ENCODE measurements around the gene TNIP1.

Gene TNIP1

DNA sequence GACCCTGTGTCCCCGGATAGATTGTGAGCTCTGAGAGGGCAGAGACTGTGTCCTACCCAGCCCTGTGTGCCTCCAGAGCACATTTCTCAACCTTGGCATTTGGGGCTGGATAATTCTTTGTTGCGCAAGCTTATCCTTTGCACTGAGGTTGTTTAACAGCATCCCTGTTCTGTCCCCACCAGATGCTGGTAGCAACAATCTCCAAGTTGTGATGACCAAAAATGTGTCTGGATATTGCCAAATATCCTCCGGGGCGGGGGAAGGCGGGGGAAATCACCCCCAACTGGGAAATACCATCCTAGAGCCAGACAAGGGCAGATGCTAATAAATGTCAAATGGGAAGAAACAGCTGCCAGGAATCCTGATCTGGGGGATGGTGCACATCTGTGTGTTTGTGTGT, 24.0 kb upstream of the TNIP1 start:
- DNase-seq, result no peak

DNA sequence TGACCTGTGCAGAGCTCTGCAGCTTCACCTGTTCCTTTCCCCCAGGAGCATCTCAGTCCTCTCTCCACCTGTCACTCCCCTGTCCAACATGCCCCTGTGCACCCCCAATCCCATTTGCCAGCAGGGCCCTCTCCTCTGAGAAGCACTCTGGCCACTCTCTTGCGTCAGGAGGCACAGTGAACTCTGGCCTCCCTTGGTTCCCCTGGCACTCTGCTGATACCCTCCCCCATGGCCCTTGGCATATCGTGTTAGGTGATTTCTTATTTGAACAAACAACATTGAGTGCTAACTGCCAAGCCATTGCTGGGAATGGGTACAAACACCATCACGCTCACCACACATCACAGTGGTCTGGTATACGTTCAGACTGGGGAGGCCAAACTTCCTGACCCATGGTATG, 20.9 kb upstream of the TNIP1 start:
- no peak for DNase-seq

DNA sequence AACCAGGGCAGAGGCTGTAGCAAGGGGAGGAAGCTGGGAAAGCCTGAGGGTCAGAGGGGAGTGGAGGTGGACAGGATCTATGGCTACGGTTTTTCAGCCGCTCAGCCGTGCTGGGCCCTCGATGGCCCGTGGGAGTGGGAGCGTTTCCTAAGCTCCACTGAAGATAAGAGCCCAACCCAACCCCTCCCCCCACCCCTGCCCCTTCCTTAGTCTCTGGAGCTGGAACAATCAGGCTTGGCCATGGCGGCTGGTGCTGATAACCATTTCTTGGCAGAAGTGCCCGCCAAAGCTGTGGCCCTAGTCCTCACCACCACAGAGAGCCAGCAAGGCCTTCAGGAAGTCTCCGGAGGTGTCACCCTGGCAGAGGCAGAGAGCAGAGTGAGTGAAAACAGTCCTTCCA, 20.3 kb upstream of the TNIP1 start:
- no peak for DNase-seq

DNA sequence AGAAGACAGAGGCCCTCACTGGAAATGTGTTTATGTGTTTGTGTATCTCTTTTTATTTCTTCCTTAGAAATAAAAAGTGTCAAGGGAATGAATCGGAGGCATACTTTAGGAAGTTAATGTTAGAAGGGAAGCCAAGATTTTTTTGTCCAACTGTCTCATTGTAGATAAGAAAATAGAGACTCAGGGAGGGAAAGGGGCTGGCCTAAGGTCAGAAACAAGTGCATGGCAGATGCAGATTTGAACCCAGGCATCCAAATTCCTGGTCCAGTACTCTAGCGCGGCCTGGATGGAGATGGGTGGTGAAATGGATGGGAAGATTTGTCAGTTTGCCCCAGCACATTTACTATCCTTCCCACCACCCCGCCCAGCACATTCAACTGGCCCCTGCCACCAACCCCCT, 19.8 kb upstream of the TNIP1 start:
- DNase-seq, result no peak

DNA sequence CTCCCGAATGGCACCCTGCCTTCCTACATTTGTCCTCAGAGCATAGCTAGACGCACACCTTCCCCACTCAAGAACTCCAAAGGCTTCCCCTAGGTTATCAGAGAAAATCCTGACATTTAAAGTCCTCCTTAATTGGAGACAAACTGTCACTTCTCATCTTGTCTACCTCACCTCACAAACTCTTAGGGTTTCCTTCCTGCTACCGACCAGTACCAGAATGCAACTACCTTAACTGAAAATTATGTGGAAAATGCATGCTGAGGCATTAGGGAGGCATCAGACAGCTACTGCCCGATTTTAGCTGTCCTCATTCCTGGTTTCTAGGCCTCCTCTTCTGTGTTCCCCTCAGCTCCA, 17.9 kb upstream of the TNIP1 start:
- no peak for DNase-seq

DNA sequence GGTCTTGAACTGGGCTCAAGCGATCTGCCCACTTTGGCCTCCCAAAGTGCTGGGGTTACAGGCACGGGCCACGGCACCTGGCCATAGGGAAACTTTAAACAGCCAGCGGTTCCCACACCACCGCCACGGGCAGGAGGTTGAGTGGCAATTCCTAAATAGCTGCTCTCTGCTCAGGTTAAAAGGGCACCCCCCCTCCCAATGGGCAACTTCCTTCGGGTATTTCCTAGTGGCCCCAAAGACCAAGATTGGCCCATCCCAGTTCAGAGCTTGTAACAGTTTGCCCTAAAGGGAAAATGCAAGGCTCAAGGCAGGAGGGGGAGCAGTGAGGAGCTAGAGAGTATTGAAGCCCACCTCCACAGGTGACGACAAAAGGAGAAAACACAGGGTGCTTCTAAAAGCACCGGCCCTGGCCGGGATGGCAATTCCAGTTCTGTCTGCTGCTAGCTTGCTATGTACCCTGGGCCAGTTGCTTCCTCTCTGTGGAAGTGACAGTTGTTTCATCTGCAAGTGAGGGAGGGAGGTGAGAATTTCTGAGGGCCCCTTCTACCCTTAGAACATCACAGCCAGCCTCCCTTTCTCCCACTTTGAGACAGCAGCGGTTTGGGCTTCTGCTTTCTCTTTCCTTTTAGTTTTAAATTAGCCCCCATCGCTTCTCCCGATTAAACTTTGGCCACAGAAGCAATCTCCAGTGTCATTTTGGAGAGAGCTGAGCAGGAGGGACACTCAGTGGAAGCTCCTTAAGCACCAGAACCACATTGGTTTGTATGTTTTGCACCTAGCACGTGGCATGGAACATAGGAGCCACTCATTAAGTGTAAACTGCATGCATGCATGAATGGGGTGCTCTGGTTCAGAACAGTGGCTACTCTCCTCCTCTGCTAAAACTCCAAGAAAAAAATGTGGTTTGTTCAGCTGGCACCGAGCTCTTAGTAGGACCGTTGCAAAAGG, 17.3 kb upstream of the TNIP1 start:
- no peak for DNase-seq

DNA sequence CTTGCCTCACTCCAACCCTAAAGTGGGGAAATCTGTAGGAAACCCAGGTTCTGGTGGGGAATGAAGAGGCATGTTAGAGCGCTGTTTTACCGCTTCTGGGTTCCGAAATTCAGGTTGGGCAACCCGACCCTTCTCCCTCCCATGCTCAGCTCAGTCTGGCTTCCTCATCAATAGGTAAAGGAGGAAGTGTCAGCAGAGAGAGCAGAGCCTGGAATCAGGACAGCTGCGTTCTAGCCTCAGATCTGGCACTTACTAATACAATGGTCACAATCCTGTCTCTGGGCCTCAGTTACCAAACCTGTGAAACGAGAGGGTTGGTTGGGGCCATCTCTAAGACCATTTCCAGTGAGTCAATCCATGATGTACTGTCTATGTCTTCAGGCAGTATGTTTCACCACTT, 16.2 kb upstream of the TNIP1 start:
- DNase-seq, result peak in 1 of 2 experiments; percentile 42

DNA sequence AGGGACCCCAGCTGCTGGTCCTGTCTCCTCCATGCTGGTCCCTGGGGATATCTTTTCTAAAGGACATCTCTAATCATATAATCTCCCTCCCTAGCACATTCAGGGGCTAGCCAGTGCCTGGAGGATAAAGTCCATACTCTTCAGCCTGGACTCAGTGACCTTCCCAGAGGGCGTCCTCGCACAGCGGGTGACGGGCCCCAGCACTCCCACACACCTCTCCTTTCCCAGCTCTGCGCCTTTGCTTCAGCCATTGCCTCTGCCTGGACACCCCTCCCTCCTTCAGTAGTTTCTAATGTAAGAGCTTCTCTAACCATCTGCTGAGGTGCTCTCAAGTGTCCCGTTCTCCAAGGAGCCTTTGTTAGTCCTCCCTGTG, 15.2 kb upstream of the TNIP1 start:
- DNase-seq, result peak; percentile 25 to 72

DNA sequence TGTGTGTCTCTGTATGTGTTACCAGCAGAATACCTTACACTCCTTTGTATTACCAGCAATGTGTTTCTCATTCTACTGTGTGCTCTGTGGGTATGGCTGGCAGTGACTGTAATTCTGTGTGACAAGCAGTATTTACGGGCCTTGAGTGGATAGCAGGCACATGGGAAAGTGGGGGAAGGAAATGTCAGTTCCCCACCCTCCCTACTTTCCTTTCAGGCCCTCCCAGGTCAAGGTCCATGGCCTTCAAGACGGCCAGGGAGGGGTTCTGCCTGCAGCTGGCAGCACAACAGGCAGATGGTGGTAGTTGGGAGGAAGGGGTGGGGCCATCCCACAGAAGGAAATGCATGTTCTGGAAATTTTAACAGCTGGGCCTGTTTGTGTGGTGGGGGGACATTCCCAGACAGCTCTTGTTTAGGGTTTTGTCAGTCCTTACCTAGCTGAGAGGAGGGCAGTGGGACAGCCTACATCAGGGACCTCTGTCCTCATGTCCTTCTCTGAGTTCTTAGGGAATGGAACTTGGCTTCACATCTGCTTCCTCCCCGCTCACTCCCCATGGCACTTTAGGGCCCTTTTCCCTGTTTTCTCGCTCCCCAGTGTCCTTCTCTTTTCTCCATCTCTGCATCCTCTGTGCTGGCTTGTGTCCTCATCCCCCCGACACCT, 14.6 kb upstream of the TNIP1 start:
- peak; percentile 41 to 81 for DNase-seq

DNA sequence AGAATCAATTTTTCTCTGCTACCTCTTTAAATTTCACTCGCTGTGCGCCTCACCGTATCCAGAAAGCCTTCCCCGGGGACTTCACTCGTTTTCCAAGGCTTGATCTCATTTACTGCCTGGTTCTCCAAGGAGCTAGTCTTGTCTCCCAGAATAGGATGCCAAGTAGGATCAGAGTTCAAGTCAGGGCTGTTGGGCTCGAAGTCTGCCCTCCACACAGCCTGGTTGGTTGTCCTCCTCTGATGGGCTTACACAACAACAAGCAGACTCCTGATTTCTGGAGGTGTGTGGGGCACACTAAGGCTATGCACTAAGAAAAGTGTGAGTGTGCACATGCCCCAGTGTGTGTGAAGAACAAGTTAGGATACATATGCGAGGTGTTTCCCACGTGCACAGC, 14.0 kb upstream of the TNIP1 start:
- no peak for DNase-seq

DNA sequence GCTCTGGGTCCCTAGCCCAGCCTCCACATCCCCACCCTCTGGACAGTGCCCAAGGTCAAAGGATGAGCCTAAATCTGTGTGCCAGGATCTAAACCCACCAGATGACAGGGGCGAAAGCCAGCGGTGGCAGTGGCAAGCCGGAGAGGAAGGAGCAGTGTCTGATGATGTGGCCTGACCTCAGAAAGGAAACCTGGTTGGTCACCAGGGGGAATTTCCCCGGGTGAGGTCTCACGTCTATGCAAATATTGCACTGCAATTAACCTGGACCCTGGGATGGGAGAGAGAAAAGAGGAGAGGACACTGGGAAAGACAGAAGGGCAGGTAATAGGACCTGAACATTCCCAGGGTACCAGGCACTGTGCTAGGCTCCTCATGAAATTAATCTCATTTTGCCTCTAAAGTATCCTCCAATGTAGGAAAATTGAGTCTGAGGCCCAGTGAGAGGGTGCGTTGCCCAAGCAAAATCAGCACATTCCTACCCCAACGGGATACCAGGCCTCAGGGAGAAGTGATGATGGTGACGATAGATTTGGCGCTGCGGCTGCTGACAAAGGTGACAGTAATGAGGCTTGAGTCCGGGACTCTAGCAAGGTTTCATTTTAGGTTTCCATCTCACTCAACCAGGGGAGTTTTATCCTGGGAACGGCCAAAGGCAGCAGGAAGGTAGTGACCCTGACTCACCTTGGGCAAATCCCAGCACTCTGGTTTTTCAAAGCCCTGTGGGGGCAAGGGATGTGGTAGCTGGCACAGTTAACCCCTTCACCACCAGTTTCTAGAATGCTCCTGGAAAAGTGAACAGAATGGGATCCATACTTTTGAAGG, 13.4 kb upstream of the TNIP1 start:
- no peak for DNase-seq

DNA sequence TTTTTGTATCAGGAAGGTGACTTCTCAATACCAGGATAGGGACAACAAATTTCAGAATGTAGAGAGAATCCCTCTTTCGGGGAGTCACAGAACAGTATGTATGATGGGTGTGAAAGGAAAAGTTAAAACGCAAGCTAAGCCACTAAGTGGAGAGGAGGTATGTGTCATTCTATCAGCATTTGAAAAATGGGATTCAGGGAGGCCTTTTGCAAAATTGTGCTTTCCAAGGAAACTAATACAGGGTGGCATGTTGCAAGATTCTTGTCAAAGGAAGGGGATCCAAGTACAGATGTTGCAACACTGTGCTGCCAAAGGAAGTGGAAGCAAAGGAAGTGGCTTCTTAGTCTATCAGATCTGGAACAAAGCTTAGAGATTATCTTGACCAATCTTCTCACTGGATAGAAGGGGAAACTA, 12.6 kb upstream of the TNIP1 start:
- no peak for DNase-seq

DNA sequence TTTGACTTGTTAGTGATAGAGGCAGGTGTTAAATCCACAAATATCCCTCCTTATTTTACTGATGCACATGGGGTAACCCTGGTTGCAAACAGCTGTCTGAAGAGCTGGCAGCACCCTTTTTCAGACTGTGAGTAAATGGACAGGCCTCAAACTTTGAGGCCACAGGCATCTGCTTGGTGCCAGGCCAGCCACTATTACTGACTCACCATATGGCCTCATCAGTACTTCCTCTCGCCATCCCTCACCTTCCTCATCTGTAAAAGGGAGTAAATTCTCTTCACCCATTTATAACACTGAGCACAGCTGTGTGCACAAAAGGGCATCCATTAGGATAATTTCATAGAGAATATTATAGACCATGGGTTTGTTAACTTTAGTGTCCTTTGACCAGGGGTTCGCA, 11.9 kb upstream of the TNIP1 start:
- DNase-seq, result peak in 1 of 2 experiments; percentile 51

DNA sequence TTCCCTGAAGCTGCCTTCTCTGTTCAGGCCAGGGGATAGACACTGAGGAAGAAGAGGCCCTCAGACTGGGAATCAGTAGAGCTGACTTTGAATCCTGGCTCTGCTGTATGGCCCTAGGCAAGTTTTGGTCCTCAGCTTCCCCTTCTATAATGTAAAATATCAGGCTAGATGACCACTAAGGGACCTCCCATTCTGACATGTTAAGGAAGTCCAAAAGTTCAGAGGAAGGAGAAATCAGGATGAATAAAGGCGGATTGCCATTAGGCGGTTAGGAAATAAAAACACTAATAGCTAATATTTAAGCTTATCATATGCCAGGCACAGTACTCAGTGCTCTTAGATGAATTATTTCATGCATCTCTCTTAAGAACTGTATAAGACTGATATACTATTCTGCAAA, 8.9 kb upstream of the TNIP1 start:
- DNase-seq, result no peak

DNA sequence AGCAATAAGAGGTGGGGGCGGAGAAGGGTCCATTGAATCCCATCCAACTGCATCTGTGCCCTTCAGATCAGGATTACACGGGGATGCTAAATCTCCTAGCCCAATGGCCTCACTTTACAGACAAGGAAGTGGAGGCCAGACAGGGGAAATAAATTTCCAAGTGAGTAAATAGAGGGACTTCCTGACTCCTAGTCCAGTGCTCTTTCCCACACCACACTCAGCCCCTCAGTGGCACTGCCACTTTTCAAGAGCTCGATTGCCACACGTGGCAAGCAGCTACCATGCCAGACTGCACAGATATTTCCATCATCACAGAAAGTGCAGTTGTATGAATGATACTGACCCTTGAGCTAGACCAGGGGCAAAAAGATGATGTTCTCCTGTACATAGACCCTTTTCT, 8.2 kb upstream of the TNIP1 start:
- peak in 1 of 2 experiments; percentile 4 for DNase-seq

DNA sequence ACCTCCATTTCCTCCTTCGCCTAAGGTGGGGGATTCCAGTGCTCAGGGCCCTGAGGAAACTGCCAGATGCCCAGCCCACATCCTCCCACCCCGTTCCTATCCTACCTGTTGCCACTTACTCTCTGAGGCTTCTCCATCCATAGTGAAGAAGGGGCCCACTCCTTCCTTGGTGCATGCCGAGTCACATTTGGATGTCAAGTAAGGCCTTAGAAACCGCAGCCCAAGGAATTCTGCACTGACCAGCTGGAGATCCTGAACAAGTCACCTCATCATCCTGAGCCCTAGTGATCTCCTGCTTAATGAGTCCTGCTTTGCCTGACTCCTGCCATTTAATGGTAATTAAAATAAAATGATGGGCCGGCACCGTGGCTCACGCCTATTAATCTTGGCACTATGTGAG, 6.7 kb upstream of the TNIP1 start:
- DNase-seq, result no peak

DNA sequence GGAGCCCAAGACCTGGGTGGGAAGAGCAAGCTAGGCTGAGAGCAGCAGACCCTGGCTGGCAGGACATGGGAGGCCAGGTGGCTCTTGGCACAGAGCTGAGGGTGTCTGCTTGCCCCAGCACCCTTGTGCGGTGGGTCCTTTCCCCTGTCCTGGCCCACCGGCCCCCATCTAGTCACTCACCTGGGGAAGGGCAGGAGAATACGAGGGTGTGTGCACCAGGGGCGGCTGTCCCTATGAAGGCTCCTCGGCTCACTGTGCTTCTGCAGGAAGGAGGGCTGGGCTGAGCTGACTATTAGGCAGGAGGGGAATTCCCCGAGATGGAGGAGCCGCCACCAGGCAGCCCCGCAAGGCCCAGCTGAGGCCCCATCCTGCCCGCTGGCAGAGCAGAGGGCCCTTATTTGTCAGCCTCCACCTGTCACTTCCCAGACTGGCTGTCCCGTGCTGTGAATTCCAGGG, 6.1 kb upstream of the TNIP1 start:
- DNase-seq, result peak in 1 of 2 experiments; percentile 27

DNA sequence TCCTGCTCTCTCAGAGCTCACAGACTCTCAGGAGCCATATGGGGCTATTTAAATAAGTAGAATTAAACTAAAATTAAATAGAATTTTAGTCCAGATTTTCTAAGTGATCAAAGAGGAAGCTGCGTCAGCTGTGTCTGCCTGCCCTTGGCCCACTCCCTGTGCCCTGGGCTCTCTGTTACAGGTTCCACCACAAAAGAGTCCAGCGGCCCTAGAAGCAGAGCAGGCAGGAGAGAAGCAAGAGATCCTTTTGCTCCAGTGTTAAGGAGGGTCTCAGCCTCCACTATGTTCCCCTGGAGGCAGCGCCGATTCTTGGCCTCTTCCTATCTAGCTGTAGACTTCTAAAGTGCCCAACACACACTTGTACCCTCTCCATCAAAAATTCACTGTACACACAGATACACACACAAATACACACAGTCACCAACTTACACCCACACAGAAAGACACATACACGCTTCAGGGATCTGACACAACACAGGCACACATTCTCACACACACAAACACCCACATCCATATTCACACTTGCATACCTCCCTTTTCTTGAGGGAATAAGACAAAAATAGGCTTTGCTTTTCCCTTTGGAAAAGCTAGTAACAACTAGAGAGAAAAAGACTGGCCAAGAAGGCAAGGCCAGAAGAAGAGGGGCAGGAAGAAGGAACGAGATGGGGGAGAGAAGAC, 5.5 kb upstream of the TNIP1 start:
- no peak for DNase-seq

DNA sequence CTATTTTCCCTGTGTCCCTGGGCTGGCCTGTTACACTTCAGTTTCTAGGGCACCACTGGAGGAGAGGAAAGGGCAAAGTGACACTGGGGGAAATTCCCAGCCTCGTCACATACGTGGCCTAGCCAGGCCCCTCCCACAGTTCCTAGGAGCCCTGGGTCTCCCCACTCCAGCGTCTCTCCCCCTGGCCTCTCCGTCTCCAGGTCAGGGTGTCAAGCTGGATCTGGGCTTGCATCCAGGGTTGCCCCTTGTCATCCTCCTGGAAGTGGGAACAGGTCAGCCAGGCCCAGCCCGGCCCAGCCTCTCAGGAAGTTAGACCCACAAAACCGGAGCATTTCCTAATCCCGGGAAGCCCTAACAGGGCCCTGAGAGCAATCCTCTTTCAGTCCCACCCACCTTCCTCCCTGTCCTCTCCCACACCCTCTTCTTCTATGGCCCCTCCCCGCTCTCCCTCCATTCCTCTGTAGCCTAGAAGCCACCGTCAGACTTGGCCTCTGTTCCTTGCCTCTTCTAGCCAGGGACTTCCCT, 4.7 kb upstream of the TNIP1 start:
- DNase-seq, result no peak

DNA sequence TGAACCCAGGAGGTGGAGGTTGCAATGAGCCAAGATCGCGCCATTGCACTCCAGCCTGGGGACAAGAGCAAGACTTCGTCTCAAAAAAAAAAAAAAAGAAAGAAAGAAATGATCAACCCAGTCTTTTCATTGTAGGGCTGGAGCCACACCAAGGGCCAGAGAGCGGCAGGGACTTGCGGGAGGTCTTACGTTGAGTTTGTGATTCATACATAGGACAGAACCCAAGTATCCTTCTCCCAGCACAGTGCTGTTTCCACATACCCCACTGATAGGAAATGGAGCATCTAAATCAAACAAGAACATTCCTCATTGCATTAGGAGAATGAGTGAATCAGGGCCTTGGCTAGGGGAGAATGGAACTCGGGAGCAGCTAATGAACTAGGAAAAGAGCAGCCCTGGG, 3.5 kb upstream of the TNIP1 start:
- no peak for DNase-seq

DNA sequence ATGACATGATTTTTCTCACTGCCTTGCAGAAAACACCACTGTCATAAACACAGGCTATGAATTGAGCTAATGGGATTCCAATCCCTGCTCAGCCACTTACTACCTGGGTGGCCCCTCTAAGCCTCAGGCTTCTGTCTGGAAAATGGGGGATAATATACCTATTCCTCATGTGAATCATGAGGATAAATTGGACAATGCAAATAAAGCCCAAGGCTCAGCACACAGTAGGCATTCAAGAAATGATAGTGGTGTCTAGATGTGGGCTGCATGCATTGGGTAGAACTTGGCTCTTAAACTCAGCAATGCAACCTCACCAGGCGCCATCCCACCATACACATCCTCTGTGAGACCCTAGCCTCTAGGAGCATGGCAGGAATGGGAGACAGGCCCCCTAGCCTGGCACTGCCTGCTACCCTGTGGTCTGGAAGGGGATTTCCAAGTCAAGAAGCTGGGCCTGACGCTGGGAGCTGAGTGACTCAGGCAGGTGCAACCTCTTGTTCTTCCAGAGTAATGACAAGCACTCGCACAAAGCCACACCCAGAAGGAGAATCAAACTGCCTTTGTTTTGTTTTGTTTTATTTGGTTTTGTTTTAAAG, 2.3 kb upstream of the TNIP1 start:
- DNase-seq, result peak in 1 of 2 experiments; percentile 50

DNA sequence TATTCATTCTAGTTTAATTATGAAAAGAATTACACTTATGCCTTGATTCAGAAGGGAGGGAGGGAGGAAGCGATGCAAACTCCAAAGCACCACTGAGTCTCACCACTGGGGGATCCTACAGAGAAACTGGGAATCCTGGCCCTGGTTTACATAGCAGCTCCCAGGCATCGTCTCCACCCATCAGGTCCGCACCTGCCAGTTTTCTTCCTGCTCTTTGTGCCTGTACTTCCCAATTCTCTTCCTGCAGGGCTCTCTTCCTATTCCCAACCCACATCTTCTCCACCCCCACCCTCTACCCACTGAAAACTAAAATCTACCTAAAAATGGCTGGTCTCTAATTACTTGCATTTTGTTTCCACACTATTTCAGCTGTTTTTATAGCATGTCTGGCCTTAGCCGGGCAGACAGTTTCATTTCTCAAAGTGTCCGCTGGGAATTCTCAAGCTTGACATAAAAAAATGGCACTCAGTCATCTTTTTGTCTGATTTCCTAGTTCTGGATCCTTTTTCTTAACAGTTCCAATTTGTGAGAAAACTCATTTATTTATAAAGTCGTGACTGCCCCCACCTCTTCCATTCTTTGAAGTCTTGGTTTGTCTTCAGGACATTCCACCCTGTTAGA, 1.6 kb upstream of the TNIP1 start:
- DNase-seq, result peak; percentile 16 to 54
